Keratinocyte (primary cell): Measurements from ENCODE around the gene THAP2. TPM values are rescaled to one million over a fixed set of nuclear protein-coding genes. Genes with fewer than 3 reads are reported as not detected.

Experiments
- DNase-seq: peaks from one replicate; pipeline ENCODE4 v3.0.0-alpha.2; 2011; ENCODE audit warnings: low read depth, missing footprints, low spot score
- FAIRE-seq: peaks from 2 replicates; lab custom pipeline; 2011; peaks lifted over from hg19 to GRCh38; lab: Jason Lieb, UNC
- H2AFZ ChIP-seq: 2 replicates; pipeline ENCODE4 v1.6.0; 2012; ENCODE audit warnings: low read length, control low read depth, inconsistent platforms; ENCODE audit not compliant: control insufficient read depth
- H3K27ac ChIP-seq: 2 replicates; pipeline ENCODE4 v1.5.1; 2011; ENCODE audit warnings: low read length; ENCODE audit not compliant: control insufficient read depth, insufficient read depth
- H3K27me3 ChIP-seq: 3 replicates; pipeline ENCODE4 v1.6.0; 2011; ENCODE audit warnings: low read length; ENCODE audit not compliant: control insufficient read depth, insufficient read depth; ENCODE audit errors: extremely low read depth
- H3K36me3 ChIP-seq, 2 experiments: 2 replicates in 1 of 2; 3 replicates in 1 of 2; pipeline ENCODE4 v1.5.1; 2011; ENCODE audit warnings: low read length in 2 of 2, mild to moderate bottlenecking in 1 of 2; ENCODE audit not compliant: control insufficient read depth in 2 of 2, insufficient read depth in 2 of 2; ENCODE audit errors: extremely low read depth in 1 of 2
- H3K4me1 ChIP-seq: 3 replicates; pipeline ENCODE4 v1.5.1; 2011; ENCODE audit warnings: low read length; ENCODE audit not compliant: control insufficient read depth, insufficient read depth; ENCODE audit errors: extremely low read depth
- H3K4me2 ChIP-seq: 3 replicates; pipeline ENCODE4 v1.6.0; 2011; ENCODE audit warnings: low read depth, low read length; ENCODE audit not compliant: control insufficient read depth, insufficient read depth; ENCODE audit errors: extremely low read depth
- H3K4me3 ChIP-seq, 3 experiments: fragments of 200-600 bp in 1 of 3; sonication (generic) in 1 of 3; 2 replicates in 2 of 3; 3 replicates in 1 of 3; pipeline ENCODE4 v1.5.1; 2011 to 2016; ENCODE audit warnings: low read length in 3 of 3, mild to moderate bottlenecking in 3 of 3, control low read depth in 2 of 3, inconsistent platforms in 1 of 3, low read depth in 1 of 3, mixed read lengths in 1 of 3, mixed run types in 1 of 3, moderate library complexity in 1 of 3; ENCODE audit not compliant: control insufficient read depth in 2 of 3, insufficient read depth in 2 of 3; ENCODE audit errors: extremely low read depth in 1 of 3
- H3K79me2 ChIP-seq: 2 replicates; pipeline ENCODE4 v1.6.0; 2012; ENCODE audit warnings: low read length; ENCODE audit not compliant: control insufficient read depth, insufficient read depth
- H3K9ac ChIP-seq: 3 replicates; pipeline ENCODE4 v1.6.0; 2011; ENCODE audit warnings: low read length; ENCODE audit not compliant: control insufficient read depth, insufficient read depth; ENCODE audit errors: extremely low read depth
- H3K9me1 ChIP-seq: 3 replicates; pipeline ENCODE4 v1.6.0; 2011; ENCODE audit warnings: low read length; ENCODE audit not compliant: control insufficient read depth, insufficient read depth; ENCODE audit errors: extremely low read depth
- H3K9me3 ChIP-seq: 2 replicates; pipeline ENCODE4 v1.5.1; 2012; ENCODE audit warnings: low read depth, low read length; ENCODE audit not compliant: control insufficient read depth
- H4K20me1 ChIP-seq: 3 replicates; pipeline ENCODE4 v1.6.0; 2011; ENCODE audit warnings: low read length; ENCODE audit not compliant: control insufficient read depth, insufficient read depth; ENCODE audit errors: extremely low read depth
- EZH2 ChIP-seq: IDR thresholded peaks from one replicate; pipeline ENCODE4 v1.6.1; 2012; ENCODE audit warnings: inconsistent platforms, mild to moderate bottlenecking, low read length, moderate library complexity
- dilution Hi-C: fragments of 300-500 bp; cut with MboI; formaldehyde crosslinking; loops from one replicate; pipeline ENCODE4 v1.7.0; 2020; ENCODE audit warnings: low sequenced_read_pairs; ENCODE audit not compliant: extremely low pct_ligation_motif_present
- polyA plus RNA-seq, 5 experiments: library from polyadenylated mRNA; depleted of rRNA in 3 of 5; stranded (reverse) in 3 of 5; stranded (forward) in 1 of 5; unstranded in 1 of 5; fragments of >200 nt; gene quantifications; 1 replicate in 1 of 5; 2 replicates in 3 of 5; 3 replicates in 1 of 5; pipeline versions ENCODE4 v1.2.1 to v1.2.3, GENCODE V29; 2011 to 2012; ENCODE audit warnings: missing spikeins in 2 of 5, low read depth in 1 of 5, low replicate concordance in 1 of 5
- TF ChIP-seq, protein P1 (sequence below), 3 experiments: IDR thresholded peaks in 1 of 3; conservative IDR thresholded peaks in 1 of 3; optimal IDR thresholded peaks in 1 of 3; 2 replicates in 2 of 3; 3 replicates in 1 of 3; pipeline versions ENCODE3 to v1.5.1; 2011; ENCODE audit warnings: low read length in 3 of 3, mild to moderate bottlenecking in 3 of 3, moderate library complexity in 2 of 3, control low read depth in 1 of 3, inconsistent platforms in 1 of 3; ENCODE audit not compliant: insufficient read depth in 2 of 3; ENCODE audit errors: extremely low read depth in 1 of 3

The THAP2 gene
- polyA plus RNA-seq, 1 donor (not counting 4 experiments of a cell fraction or from before 2014, with no cell fraction given) = 4.4 TPM

DNA sequence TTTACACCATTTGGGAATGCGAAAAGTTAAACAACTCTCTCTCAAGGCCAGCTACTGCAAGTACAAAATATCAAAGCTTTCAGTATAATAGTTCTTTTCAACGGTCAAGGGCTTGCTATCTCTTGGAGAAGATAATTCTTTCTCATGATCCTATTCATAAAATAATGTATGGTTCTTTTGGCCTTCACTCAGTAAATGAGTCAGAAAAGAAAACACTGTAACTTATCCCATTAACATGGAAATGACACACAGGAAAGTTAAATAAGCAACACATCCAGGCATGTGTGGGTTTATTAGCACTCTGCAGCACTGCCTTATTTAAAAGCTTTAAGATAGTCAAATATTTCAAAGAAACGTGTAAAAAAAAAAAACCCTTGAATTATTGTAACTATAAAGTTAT lies 37.3 kb upstream of the THAP2 start:
- Histone ChIP-seq H3K27ac (no peak overlapping the region), H3K36me3 (peaks cover 17 to 24% of the 10 kb centered on the region in 2 experiments), H4K20me1 (no peaks in the 10 kb centered on the region), H3K4me2 (no peak overlapping the region), H3K4me3 (no peak overlapping the region), H3K79me2 (peaks cover 3% of the 10 kb centered on the region), H2AFZ (no peak overlapping the region), H3K4me1 (no peaks in the 10 kb centered on the region), H3K9ac (no peak overlapping the region), H3K9me1 (no peaks in the 10 kb centered on the region), H3K27me3 (no peaks in the 10 kb centered on the region), H3K9me3 (no peaks in the 10 kb centered on the region)
- dilution Hi-C loops = no loop called here
- no peak for TF ChIP-seq EZH2
- TF ChIP-seq, protein P1, sequence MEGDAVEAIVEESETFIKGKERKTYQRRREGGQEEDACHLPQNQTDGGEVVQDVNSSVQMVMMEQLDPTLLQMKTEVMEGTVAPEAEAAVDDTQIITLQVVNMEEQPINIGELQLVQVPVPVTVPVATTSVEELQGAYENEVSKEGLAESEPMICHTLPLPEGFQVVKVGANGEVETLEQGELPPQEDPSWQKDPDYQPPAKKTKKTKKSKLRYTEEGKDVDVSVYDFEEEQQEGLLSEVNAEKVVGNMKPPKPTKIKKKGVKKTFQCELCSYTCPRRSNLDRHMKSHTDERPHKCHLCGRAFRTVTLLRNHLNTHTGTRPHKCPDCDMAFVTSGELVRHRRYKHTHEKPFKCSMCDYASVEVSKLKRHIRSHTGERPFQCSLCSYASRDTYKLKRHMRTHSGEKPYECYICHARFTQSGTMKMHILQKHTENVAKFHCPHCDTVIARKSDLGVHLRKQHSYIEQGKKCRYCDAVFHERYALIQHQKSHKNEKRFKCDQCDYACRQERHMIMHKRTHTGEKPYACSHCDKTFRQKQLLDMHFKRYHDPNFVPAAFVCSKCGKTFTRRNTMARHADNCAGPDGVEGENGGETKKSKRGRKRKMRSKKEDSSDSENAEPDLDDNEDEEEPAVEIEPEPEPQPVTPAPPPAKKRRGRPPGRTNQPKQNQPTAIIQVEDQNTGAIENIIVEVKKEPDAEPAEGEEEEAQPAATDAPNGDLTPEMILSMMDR (optimal IDR thresholded peaks at IDR 0.05 in 1 of 3, IDR thresholded peaks at IDR 0.05 in 1 of 3, conservative IDR thresholded peaks at IDR 0.05 in 1 of 3; ENCODE audit: extremely low read depth in 1 of 3, insufficient read depth in 2 of 3, low read length in 3 of 3) = no peak
- no peak for DNase-seq
- FAIRE-seq = no peak

DNA sequence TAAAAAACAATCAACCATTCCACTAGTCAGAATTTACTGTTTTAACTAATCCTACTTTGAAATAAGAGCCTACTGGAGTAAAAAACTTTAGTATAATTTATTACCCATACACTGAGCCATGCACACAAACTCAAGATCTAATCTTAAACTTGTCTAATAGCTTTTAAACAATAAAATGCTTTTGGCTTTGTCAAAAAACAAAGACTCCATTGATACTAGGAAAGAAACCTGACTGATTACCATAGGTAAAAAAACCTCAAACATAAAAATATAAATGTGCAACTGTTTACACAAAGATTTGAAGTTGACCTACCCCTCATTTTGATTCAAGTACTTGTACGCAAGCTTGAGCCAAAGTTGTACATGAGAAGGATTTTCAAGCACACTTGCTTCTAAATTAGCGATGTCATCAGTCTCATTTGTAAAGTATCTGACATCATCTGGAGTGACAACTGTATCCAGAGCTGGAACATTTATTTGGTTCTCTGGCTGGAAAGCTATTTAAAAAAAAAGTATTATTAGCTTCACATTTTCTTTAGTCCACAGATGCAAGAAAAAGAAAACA lies 36.6 kb upstream of the THAP2 start:
- DNase-seq (no peak), FAIRE-seq (no peak)
- H3K36me3 ChIP-seq = peaks cover 15 to 24% of the 10 kb centered on the region in 2 experiments
- H3K9ac ChIP-seq = no peak overlapping the region
- dilution Hi-C loops = no loop called here
- H3K9me3 ChIP-seq = no peaks in the 10 kb centered on the region
- H3K27ac ChIP-seq = no peak overlapping the region
- no peak overlapping the region for H2AFZ ChIP-seq
- no peak overlapping the region for H3K4me3 ChIP-seq
- no peaks in the 10 kb centered on the region for H3K79me2 ChIP-seq
- H4K20me1 ChIP-seq = no peaks in the 10 kb centered on the region
- no peak for TF ChIP-seq EZH2
- TF ChIP-seq, protein P1 (optimal IDR thresholded peaks at IDR 0.05 in 1 of 3, IDR thresholded peaks at IDR 0.05 in 1 of 3, conservative IDR thresholded peaks at IDR 0.05 in 1 of 3; ENCODE audit: extremely low read depth in 1 of 3, insufficient read depth in 2 of 3, low read length in 3 of 3) = no peak
- H3K4me1 ChIP-seq = no peaks in the 10 kb centered on the region
- H3K4me2 ChIP-seq = no peak overlapping the region
- H3K9me1 ChIP-seq = no peaks in the 10 kb centered on the region
- no peaks in the 10 kb centered on the region for H3K27me3 ChIP-seq
